GM15510 (cell line): ENCODE results near the gene SHROOM3.

Source experiments
- POLR2A ChIP-seq: IDR thresholded peaks from 3 replicates; pipeline ENCODE4 v1.6.1; 2011; ENCODE audit warnings: borderline replicate concordance; ENCODE audit not compliant: insufficient read length; ENCODE audit errors: extremely low read depth

The SHROOM3 gene

DNA sequence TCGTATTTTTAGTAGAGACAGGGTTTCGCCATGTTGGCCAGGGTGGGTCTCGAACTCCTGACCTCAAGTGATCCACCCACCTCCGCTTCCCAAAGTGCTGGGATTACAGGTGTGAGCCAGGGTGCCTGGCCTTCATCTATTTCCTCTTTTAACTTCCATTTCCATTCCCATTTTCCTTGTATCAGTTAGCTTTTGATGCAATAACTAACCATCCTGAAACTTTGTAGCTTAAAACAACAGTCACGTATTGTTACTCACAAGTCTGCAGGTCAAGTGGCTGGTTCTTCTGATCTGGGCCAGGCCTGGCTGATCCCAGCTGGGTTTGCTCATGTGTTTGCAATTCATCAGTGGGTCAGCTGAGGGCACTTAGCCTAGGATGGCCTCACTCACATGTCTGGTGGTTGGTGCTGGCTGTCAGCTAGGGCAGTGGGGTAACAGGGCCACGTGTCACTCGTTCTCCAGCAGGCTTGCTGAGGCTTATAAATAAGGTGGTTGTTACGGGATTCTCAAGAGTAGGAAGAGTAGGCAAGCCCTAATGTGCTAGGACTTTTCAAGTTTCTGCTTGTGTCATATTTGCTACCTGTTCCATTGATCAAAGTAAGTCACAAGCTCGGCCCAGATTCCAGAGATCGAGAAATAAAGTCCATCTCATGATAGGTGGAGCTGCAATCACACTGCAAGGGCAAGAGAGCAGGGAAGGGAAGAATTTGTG, 374.7 kb downstream of the SHROOM3 start:
- no peak for TF ChIP-seq POLR2A

DNA sequence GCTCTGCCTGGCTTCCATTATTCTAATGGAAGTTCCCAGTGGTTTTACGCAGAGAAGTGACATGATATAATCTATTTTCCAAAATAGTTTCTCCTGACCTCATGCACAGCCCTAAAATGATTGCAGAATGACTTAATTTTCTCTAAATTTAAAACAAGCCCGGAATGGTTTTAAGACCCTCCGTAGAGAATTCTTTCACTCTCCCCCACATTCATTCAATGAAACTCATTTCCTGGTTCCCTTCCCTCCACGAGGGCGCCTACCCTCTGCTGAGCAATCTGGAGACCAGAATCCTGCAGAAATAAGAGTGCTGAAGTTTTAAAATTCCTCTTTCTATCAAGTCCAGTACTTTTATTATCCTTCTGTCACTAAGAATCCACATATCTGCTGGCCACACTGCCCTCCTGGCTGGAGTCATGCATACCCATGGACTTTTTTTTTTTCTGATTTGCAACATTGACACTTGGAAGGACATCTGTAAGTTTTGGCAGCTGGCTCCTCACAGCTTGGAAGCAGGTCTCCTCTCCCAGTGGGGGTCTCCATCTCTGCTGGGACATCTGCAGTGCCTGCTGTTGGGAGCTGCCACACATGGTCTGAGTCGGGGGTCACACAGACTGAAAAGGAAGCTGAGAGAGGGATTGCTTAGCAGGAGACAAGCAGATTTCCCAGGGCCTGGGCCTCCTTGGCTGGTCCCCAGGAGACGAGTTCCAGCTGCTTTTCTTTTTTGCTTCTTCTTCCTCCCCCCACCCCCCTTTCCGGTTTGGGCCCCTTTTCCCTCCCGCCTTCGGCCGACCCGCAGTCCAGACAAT, 376.8 kb downstream of the SHROOM3 start:
- no peak for TF ChIP-seq POLR2A

DNA sequence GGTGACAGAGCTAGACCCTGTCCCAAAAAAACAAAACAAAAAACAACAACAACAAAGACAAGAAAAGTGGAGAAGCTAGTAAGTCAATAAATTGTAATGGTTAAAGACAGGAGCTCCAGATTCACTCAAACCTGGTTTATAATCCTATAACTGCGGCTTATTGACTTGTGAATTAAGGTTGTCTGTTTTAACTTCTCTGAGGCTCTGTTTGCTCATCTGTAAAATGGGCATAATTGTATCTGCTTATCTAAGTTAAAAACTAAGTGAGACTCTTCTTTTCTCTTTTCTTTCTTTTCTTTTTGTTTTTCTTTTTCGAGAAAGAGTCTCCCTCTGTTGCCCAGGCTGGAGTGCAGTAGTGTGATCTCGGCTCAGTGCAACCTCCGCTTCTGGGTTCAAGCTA, 378.0 kb downstream of the SHROOM3 start:
- no peak for TF ChIP-seq POLR2A

DNA sequence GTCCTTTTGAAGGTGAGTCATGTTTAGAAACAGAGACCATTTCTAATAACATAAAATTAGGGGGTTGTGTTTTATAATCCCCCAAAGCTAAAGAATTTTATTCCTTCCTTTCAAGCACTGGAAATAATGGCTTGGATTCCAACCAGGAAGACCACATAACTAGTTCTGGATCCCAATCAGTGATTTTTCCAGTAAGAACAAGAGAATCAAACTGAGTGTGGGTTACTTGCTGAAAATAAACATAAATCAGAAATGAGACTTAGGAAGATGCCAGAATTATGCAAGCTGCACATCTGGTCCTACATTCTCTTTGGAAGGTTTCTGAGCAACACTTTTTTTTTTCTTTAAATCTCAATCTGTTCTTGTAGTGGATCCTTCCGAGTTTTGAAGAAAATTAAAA, 386.6 kb downstream of the SHROOM3 start:
- TF ChIP-seq POLR2A, result no peak

DNA sequence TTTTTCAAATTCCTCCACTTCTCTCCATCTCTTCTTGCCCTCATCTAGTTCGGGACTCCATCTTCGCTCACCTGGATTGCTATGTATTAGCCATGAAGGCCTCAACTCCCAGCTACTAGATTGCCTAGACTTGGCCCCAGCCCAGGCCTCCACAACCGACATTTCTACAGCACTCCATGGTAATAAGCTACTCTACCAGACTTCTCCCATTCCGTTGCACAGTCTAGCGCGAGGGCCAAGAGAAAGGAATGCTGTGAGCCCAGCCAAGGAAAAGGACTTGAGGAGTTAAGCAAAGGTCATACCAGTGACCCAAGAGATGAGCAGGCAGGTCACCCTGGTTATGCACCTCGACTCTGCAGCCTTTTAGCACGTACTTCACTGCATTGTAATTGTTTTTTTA, 387.3 kb downstream of the SHROOM3 start:
- no peak for TF ChIP-seq POLR2A

DNA sequence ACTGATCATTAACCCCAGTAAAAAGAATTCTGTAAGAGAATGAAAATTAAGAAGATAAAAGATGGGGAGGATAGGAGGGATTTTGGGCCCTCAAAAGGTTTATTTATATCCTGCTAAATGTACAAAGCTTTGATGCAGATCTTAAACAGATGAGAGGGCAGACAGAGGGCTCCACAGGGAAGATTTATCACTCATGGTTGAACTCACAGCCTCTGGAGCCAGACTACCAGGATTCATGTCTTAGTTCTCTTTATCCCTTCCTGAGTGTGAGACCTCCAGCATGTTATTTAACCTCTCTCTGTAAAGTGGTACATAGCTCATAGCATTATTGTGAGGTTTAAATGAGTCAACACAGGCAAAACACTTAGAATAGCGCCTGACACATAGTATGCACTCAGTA, 388.5 kb downstream of the SHROOM3 start:
- TF ChIP-seq POLR2A, result no peak

DNA sequence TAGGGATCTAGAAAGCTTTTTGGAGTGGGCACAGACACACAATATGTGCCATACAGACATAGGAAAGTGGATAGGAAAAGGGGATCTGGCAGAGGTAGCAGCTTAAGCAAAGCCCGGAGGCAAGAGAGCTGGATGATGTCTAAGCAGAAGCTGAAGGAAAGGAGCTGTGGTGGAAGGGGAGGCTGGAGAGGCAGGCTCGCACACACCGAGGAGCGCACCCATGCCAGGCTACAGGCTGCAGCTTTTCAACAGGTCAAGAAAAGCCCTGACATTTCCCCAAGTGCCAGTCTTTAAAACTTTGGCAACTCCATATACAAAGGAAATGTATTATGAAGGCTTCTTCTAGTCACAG, 395.6 kb downstream of the SHROOM3 start:
- TF ChIP-seq POLR2A, result no peak

DNA sequence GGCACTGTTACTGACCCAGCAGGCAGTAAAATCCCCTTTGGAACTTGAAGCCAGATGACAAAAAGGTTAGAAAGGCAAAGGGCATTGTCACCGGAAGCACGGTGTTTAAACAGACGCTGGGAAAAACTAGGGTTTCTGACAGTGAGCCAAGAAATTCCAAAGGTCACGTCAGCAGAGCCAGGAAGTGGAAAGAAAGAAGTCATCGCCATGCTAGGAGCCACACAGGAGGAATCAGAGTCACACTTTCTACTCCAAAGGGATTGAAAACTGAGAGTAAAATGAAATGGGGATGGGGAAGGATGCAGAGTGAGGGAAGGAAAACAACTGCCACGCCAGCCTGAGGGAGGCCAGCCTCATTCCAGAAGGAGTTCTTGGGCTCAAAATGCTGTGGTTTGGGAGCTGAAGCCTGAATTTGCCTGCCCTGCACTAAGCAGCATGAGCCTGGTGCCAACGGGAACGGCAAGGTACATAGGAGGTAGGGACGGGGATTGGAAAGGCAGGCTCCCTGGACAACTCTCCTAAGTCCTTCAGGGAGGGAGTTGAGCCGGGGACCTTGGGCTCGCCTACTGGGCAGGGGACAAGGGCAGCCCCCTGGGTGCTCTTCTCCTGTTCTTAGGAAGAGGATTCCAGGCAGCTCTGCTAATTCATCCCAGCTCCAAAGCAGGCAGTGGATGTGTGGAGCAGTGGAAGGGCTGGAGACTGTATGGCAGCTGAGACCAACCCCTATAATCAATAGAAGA, 396.1 kb downstream of the SHROOM3 start:
- no peak for TF ChIP-seq POLR2A

DNA sequence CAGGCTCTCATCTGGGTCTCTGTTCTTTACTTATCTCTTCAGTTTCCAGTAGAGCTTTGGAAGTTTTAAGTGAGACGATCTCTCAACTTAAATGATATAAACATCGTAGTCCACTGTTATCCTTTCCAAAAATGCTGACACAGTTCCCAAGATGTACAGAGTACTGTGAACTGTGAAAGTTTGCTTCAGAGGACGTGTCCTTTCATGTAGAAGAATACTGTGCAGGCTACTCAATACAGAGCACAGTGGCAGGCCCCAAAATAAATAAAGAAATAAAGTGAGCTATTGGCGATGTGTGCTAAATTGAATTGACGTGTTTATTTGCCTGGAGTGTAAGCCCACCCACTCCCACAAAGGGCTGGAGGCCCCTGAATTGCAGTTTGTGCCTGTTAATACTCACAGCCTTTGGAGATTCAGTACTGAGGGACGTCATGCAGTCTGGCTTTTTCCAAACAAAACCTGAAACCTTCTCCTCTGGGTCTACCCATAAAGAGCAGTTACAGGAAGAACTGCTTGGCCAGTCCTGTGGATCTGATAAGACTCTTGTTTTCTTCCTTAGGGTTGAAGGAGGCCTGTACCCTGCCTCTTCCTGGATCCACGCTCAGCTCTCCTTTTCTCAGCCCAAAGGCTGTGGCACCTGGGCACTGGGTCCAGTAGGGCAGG, 396.8 kb downstream of the SHROOM3 start:
- TF ChIP-seq POLR2A, result no peak
